ENCODE results near the gene FAM20A.

- TF ChIP-seq CTCF (IDR thresholded peaks at IDR 0.05; ENCODE audit: borderline replicate concordance, extremely low read depth, low read length, poor library complexity, severe bottlenecking) (no peak), EZH2 (IDR thresholded peaks at IDR 0.05; ENCODE audit: borderline replicate concordance, low read depth, low read length, severe bottlenecking) (no peak)
These were observed 21.8 kb downstream of the FAM20A start for GRCh38 chr17:68579194-68579927.

Data from DND-41 (cell line).